ENCODE data around the gene NDUFC2. TPM values are rescaled to one million over a fixed set of nuclear protein-coding genes. Genes with fewer than 3 reads are reported as not detected.

NDUFC2 gene
- total and polyA plus RNA-seq, 2 of the 13 experiments (the other 11 are each of a cell fraction or from before 2014, with no cell fraction given) = 256 to 363 TPM

DNA sequence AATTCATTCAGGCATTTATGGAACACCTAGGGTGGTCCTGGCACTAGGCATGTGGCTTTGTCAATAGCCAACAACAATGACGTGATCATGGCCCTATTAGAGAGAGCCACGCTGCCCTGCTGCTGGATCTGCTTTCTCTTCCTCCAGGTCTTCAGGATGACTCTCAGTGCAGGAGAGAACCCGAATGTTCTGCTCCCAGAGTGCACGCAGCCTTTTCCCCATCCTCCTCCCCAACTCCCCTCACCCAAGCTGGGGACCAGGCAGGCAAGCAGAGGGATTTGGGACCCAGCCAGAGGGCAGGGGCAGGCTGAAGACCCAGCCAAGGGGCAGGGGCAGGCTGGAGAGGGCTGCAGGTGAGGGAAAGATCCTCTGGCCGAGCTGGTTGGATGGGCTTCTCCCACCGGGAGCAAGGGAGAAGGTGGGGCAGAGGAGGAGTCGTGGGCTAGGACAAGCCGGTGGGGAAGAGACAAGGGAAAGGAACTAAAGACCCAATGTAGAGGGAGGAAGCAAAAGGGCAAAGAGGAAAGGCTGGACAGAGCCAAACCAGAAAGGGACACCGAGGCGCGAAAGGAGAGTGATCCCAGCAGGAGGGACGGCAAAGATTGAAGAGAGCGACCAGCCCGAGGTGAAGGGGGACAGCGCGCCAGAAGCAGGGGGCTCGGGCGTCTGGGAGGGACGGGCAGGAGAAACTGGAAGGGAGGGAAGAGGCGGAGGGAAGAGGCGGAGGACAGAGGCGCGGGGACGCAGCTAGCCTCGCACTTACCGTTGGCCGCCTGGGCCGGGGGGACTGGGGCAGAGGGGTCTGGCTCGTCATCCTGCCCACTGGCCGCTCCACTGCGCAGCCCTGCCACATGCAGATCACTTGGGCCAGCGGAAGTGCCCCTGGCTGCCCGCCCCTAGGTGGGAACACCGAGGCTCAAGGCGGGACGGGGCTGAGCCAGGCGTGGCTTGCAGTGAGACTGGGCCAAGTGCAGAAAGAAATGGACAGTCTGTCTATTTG is 57.0 kb downstream of the NDUFC2 start, which contains the start of gene KCTD14 (continued):
- TF ChIP-seq, protein P1, sequence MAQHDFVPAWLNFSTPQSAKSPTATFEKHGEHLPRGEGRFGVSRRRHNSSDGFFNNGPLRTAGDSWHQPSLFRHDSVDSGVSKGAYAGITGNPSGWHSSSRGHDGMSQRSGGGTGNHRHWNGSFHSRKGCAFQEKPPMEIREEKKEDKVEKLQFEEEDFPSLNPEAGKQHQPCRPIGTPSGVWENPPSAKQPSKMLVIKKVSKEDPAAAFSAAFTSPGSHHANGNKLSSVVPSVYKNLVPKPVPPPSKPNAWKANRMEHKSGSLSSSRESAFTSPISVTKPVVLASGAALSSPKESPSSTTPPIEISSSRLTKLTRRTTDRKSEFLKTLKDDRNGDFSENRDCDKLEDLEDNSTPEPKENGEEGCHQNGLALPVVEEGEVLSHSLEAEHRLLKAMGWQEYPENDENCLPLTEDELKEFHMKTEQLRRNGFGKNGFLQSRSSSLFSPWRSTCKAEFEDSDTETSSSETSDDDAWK (CRISPR knock-in tag; IDR thresholded peaks at IDR 0.05) = no peak
- TF ChIP-seq ZNF274 (CRISPR knock-in tag; IDR thresholded peaks at IDR 0.05) (peak; percentile 63; the same call in 1 of the 2 replicates), ZNF546 (CRISPR knock-in tag; conservative IDR thresholded peaks at IDR 0.05) (0 out of 2 replicates have a peak, but pooled peaks have one; percentile 66), ZNF484 (CRISPR knock-in tag; IDR thresholded peaks at IDR 0.05; ENCODE audit: borderline replicate concordance, low read depth) (no peak), ZZZ3 (CRISPR knock-in tag; IDR thresholded peaks at IDR 0.05; ENCODE audit: borderline replicate concordance) (peak; percentile 53; the same call in 1 of the 2 replicates), ZNF598 (CRISPR knock-in tag; IDR thresholded peaks at IDR 0.05; ENCODE audit: borderline replicate concordance) (no peak; the same call in 1 of the 2 replicates), HDAC6 (IDR thresholded peaks at IDR 0.05; ENCODE audit: low read depth, low read length) (no peak), ZBTB8A (CRISPR knock-in tag; IDR thresholded peaks at IDR 0.05; ENCODE audit: borderline replicate concordance, low read depth) (0 out of 2 replicates have a peak, but pooled peaks have one; percentile 81), KLF12 (CRISPR knock-in tag; IDR thresholded peaks at IDR 0.05; ENCODE audit: borderline replicate concordance) (no peak), CENPX (CRISPR knock-in tag; IDR thresholded peaks at IDR 0.05) (no peak), ZNF589 (CRISPR knock-in tag; conservative IDR thresholded peaks at IDR 0.05) (0 out of 2 replicates have a peak, but pooled peaks have one; percentile 53), SMARCC2 (IDR thresholded peaks at IDR 0.05) (no peak)
- TF ChIP-seq, protein P2, sequence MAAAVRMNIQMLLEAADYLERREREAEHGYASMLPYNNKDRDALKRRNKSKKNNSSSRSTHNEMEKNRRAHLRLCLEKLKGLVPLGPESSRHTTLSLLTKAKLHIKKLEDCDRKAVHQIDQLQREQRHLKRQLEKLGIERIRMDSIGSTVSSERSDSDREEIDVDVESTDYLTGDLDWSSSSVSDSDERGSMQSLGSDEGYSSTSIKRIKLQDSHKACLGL (CRISPR knock-in tag; IDR thresholded peaks at IDR 0.05) = no peak
- TF ChIP-seq, protein P3, sequence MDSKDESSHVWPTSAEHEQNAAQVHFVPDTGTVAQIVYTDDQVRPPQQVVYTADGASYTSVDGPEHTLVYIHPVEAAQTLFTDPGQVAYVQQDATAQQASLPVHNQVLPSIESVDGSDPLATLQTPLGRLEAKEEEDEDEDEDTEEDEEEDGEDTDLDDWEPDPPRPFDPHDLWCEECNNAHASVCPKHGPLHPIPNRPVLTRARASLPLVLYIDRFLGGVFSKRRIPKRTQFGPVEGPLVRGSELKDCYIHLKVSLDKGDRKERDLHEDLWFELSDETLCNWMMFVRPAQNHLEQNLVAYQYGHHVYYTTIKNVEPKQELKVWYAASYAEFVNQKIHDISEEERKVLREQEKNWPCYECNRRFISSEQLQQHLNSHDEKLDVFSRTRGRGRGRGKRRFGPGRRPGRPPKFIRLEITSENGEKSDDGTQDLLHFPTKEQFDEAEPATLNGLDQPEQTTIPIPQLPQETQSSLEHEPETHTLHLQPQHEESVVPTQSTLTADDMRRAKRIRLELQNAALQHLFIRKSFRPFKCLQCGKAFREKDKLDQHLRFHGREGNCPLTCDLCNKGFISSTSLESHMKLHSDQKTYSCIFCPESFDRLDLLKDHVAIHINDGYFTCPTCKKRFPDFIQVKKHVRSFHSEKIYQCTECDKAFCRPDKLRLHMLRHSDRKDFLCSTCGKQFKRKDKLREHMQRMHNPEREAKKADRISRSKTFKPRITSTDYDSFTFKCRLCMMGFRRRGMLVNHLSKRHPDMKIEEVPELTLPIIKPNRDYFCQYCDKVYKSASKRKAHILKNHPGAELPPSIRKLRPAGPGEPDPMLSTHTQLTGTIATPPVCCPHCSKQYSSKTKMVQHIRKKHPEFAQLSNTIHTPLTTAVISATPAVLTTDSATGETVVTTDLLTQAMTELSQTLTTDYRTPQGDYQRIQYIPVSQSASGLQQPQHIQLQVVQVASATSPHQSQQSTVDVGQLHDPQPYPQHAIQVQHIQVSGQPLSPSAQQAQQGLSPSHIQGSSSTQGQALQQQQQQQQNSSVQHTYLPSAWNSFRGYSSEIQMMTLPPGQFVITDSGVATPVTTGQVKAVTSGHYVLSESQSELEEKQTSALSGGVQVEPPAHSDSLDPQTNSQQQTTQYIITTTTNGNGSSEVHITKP (CRISPR knock-in tag; IDR thresholded peaks at IDR 0.05; ENCODE audit: low read depth) = peak; percentile 57; the same call in 1 of the 2 replicates
- TF ChIP-seq, protein P4, sequence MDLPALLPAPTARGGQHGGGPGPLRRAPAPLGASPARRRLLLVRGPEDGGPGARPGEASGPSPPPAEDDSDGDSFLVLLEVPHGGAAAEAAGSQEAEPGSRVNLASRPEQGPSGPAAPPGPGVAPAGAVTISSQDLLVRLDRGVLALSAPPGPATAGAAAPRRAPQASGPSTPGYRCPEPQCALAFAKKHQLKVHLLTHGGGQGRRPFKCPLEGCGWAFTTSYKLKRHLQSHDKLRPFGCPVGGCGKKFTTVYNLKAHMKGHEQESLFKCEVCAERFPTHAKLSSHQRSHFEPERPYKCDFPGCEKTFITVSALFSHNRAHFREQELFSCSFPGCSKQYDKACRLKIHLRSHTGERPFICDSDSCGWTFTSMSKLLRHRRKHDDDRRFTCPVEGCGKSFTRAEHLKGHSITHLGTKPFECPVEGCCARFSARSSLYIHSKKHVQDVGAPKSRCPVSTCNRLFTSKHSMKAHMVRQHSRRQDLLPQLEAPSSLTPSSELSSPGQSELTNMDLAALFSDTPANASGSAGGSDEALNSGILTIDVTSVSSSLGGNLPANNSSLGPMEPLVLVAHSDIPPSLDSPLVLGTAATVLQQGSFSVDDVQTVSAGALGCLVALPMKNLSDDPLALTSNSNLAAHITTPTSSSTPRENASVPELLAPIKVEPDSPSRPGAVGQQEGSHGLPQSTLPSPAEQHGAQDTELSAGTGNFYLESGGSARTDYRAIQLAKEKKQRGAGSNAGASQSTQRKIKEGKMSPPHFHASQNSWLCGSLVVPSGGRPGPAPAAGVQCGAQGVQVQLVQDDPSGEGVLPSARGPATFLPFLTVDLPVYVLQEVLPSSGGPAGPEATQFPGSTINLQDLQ (CRISPR knock-in tag; IDR thresholded peaks at IDR 0.05) = no peak
